ENCODE data around the gene KIF25.

Gene KIF25, protein sequence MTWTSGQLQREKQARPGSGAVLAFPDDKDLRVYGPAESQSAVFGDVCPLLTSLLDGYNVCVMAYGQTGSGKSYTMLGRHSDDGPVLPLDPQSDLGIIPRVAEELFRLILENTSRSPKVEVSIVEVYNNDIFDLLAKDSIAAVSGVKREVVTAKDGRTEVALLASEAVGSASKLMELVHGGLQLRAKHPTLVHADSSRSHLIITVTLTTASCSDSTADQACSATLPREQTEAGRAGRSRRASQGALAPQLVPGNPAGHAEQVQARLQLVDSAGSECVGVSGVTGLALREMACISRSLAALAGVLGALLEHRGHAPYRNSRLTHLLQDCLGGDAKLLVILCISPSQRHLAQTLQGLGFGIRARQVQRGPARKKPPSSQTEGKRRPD

GRCh38 chr6:167997642-167998041 is at the start of gene KIF25:
Gene KIF25 (plus strand): TSS chr6:167997671. CDS start chr6:168029586, 31,915 bp downstream.
- no peak for DNase-seq

DNA sequence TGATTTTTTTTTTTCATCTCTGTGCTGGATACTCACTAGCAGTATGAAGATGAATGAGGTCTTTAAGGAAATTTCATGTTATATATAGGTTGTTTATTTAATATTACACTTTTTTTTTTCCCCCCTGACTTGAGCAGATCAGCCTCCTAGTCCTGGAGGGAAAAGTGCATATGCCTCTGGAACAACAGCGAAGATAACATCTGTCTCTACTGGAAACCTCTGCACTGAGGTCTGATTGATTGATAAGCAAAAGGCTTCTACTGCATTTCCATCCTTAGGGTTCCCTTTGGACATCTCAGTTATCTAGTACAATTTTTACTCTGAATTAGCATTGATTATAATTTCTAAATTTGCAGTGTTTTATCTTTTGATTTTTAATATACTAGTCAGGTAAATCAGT is 49.8 kb upstream of the KIF25 start:
- DNase-seq = no peak

DNA sequence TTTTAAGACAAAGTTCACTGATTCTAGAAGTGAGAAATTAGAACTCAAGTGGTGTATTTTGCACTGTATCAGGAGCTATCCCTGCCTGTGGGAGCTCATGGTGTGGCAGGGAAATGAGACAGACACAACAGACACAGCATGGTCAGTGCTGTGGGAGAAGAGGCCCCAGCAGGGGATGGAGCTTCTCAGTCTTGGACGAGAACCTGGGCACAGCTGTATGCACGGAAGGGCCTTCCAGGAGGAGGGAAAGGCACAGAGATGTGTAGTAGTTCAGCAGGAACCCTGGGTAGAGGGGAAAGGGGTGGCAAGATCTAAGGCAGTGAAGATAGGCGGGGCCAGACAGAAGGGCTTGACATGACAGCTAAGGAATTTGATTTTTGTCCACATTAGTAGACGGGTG is 48.8 kb upstream of the KIF25 start:
- DNase-seq = no peak

- DNase-seq = no peak
These were observed 48.3 kb upstream of the KIF25 start for GRCh38 chr6:167949121-167949684.

DNA sequence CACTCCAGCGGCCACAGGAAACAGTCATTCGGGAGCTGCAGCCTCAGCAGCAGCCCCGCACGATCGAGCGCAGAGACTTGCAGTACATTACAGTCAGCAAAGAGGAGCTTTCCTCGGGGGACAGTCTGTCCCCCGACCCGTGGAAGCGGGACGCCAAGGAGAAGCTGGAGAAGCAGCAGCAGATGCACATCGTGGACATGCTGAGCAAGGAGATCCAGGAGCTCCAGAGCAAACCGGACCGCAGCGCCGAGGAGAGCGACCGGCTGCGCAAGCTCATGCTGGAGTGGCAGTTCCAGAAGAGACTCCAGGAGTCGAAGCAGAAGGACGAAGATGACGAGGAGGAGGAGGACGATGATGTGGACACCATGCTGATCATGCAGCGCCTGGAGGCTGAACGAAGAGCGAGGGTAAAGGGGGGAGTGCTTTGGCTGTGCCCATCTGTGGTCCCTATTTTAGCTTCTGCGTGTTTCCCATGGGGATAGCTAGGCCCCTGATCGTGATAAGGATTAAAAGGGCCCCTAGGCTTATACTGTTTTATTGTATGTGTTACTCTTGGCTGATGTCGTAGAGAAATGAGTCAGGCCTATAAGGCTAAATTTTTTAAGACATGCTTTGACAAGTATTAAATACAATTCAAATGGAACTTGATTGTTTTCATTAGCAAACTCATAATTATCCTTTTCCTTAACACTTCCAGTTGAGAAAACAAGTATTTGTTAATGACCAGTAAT is 45.5 kb upstream of the KIF25 start:
- no peak for DNase-seq

- no peak for DNase-seq
These were observed 45.0 kb upstream of the KIF25 start for GRCh38 chr6:167952512-167952859.

GRCh38 chr6:167953551-167953950 is 43.9 kb upstream of the KIF25 start:
- DNase-seq = no peak

GRCh38 chr6:167954151-167954550 is 43.3 kb upstream of the KIF25 start:
- DNase-seq = no peak

GRCh38 chr6:167956491-167956890 is 41.0 kb upstream of the KIF25 start:
- no peak for DNase-seq

DNA sequence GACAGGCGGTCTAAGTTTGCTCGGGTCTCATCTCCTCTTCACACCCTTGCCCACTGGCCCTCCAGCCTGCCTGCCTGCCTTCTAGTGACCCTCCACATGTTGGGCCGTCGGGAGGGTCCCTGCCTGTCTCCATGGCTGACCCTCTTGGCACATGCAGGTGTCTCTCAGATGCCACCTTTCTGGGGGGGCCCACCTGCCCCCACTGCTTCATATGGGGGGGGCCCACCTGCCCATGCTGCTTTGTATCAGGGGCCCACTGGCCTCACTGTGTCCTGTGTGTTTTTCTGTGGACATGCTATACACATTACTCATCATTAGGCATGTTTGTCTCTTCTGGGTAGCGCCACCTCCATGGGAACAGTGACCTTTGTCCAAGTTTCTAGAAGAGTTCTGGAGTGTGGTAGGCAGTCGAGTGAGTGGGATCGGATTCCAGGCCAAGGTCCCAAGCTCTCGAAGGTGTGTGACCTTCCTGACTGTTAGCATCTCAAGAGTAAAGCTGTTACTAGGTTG is 40.4 kb upstream of the KIF25 start:
- no peak for DNase-seq

- no peak for DNase-seq
These were observed 39.8 kb upstream of the KIF25 start for GRCh38 chr6:167957626-167958025.

DNA sequence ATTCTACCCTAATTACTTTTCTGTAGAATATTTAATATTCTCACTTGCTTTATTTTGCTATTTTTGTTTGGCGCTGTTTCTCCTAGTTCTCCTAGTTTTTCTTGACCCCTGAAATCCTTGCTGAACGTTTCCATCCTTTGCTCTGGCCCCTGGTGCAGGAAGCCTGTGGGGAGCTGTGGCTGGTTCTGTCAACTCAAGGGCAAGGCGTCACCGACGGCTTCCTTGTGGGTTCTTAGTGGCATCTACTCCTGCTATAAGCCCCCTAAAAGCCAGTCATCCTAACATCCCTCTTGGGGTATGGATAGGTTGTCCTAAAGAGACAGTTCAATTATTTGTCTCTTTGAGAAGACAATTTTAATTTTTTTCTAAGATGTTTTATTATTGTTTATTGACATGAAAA is 36.9 kb upstream of the KIF25 start:
- no peak for DNase-seq

GRCh38 chr6:167962711-167963110 is 34.8 kb upstream of the KIF25 start:
- no peak for DNase-seq

- no peak for DNase-seq
These were observed 33.8 kb upstream of the KIF25 start for GRCh38 chr6:167963589-167964057.

GRCh38 chr6:167965592-167966539 is 31.6 kb upstream of the KIF25 start:
- DNase-seq = no peak

DNA sequence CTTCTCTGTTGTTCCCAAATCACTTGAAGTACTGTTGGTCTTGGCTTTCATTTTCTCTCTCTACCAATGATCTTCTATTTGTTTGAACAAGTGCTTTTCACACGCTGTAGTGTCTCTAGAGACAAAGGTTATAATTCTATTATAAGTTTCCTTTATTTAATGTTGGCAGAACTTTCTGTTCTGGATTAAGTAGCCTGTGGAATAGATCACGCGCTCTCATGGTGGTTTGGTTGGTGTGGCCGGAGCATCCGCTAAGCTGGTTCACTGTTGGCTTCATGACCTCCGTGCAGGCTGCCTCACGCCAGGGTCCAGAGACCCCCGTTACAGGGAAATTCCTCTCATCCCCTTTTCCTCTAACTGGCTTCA is 30.9 kb upstream of the KIF25 start:
- no peak for DNase-seq

- DNase-seq = peak; percentile 35
These were observed 29.4 kb upstream of the KIF25 start for GRCh38 chr6:167968091-167968490.

- DNase-seq = no peak
These were observed 27.2 kb upstream of the KIF25 start for GRCh38 chr6:167970230-167970629.

DNA sequence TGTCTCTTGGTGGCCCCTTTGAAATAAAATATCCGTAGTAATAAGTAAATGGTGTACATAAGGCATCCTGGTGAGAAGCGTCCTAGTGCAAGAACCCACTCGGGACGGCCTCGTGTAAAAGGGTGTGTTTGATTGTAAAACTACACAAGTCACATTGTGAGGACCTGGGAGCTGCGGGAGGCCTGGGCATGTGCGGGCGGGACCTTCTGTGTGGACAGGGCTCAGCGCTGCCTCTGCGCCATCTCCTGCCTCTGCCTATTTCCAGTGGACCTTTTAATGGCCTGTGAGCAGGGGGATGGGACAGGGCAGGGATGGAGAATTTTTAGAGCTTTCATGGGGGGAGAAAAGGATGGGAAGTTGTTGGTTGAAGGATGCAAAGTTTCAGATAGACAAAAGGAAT is 25.3 kb upstream of the KIF25 start:
- DNase-seq = no peak

DNA sequence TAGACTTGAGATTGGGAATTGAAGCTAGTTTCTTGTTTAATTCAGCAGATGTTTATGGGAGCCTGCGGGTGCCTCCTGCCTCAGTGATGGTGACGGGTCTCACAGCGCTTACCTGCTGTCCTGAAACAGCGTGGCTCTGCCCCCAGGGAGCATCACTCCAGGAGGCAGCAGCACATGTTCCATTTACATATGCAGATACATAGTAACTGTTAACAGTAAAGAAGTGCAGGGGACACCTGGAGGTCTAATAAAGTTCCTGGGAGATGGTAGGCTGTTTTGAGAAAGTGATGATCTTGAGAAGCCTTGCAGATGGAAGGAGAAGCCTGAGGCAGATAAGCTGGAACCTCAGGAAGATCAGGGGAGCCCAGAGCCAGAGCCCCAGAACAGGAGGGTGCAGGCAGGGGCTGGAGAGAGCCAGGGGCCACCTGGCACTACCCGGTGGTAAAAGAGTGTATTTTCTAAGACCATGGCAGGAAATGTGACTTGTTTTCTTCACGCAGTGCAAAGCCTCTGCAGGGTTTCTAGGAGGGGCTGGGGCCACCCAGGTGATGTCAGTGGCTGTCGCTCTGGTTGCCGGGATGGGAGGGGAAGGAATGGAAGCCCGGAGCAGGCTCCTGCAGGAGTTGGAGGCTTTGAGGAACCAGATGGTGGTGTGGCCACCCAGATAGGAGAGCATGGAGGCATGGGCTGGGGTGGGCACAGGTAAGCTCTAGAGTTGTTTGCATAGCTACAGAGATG is 24.2 kb upstream of the KIF25 start:
- DNase-seq = no peak

DNA sequence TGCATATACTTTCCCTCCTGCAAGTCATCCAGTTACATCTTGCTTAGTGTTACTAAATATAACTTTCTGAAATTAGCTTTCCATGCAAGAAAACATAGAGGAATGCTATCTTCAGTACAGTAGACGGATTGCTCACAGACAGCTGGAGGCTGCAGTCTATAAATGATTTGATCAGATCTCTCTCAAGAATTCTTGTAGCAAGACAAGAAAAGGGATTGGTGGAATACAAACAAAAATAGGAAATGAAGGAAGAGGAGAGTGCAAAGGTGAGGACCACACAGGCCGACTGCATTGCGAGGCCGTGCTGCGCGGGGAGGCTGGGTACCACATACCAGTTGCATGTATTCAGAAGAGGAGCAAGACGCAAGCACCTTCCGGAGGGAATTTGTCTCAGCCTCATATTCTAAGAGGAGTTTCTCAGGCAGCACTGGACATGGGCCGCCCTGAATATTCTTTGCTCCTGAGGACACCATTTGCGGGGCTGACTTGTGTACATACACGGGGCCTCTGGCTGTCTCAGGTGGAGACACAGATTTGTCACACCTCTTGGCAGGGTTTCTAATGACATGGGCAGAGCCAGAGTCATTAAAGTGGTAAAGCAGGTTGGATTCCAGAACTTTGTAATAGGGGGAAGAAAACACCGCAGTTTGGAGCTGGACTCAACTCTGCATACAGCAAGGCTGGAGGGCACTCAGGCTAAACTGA is 22.7 kb upstream of the KIF25 start:
- DNase-seq = no peak
